T1000 (cell line): Measurements from ENCODE around the gene DACT2.

Experiments used
- DNase-seq: peaks from one replicate; lab custom pipeline; 2025; ENCODE audit warnings: mixed read lengths; lab: John Stamatoyannopoulos, UW

Gene DACT2

GRCh38 chr6:168348186-168348585 lies 28.6 kb upstream of the DACT2 start:
- DNase-seq, result no peak

- no peak for DNase-seq
These were observed 28.0 kb upstream of the DACT2 start for GRCh38 chr6:168347615-168348014.

- no peak for DNase-seq
These were observed 27.5 kb upstream of the DACT2 start for GRCh38 chr6:168347053-168347452.

- no peak for DNase-seq
These were observed 26.5 kb upstream of the DACT2 start for GRCh38 chr6:168345896-168346754.

GRCh38 chr6:168345266-168345665 lies 25.7 kb upstream of the DACT2 start:
- no peak for DNase-seq

GRCh38 chr6:168344338-168344737 lies 24.8 kb upstream of the DACT2 start:
- DNase-seq, result no peak

- no peak for DNase-seq
These were observed 23.9 kb upstream of the DACT2 start for GRCh38 chr6:168343239-168344150.

GRCh38 chr6:168342636-168343035 lies 23.1 kb upstream of the DACT2 start:
- DNase-seq, result no peak

- DNase-seq, result no peak
These were observed 21.8 kb upstream of the DACT2 start for GRCh38 chr6:168341280-168341900.

- no peak for DNase-seq
These were observed 21.2 kb upstream of the DACT2 start for GRCh38 chr6:168340819-168341218.

- DNase-seq, result no peak
These were observed 19.2 kb upstream of the DACT2 start for GRCh38 chr6:168338777-168339176.

- no peak for DNase-seq
These were observed 17.4 kb upstream of the DACT2 start for GRCh38 chr6:168336967-168337366.

GRCh38 chr6:168333989-168334388 lies 14.4 kb upstream of the DACT2 start:
- DNase-seq, result no peak

GRCh38 chr6:168333491-168333890 lies 13.9 kb upstream of the DACT2 start:
- no peak for DNase-seq

GRCh38 chr6:168333039-168333438 lies 13.5 kb upstream of the DACT2 start:
- no peak for DNase-seq

GRCh38 chr6:168332020-168332419 lies 12.4 kb upstream of the DACT2 start:
- DNase-seq, result no peak

- no peak for DNase-seq
These were observed 11.5 kb upstream of the DACT2 start for GRCh38 chr6:168331058-168331457.

GRCh38 chr6:168330403-168330802 lies 10.8 kb upstream of the DACT2 start:
- no peak for DNase-seq

- DNase-seq, result no peak
These were observed 8.5 kb upstream of the DACT2 start for GRCh38 chr6:168328086-168328485.

GRCh38 chr6:168326294-168327261 lies 7.0 kb upstream of the DACT2 start:
- DNase-seq, result no peak

GRCh38 chr6:168322966-168323365 lies 3.4 kb upstream of the DACT2 start:
- DNase-seq, result no peak
